Measurements from ENCODE around the gene PSPC1. TPM values are rescaled to one million over a fixed set of nuclear protein-coding genes. Genes with fewer than 3 reads are reported as not detected.

Gene PSPC1
- total RNA-seq, 2 experiments from 2014 or later = 61.8 to 62.2 TPM

DNA sequence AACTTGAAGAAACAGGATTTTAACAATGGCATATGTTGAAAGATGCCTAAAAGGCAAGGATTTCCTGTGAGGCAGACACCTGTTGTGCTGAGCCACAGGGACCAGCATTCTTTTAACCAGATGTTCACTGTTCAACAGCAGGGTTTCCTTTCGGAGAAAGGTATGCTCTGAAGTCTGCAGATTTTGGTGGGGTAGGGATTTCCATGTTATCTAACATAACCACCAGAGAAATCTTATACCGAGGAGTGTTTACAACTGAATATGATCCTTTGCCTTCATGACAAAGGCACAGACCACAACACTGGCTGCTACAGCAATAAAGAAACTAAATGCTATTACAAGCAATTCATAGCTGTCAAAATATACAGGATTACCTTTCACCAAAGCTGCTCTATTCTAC, 101.2 kb downstream of the PSPC1 start:
- TF ChIP-seq, protein P1, sequence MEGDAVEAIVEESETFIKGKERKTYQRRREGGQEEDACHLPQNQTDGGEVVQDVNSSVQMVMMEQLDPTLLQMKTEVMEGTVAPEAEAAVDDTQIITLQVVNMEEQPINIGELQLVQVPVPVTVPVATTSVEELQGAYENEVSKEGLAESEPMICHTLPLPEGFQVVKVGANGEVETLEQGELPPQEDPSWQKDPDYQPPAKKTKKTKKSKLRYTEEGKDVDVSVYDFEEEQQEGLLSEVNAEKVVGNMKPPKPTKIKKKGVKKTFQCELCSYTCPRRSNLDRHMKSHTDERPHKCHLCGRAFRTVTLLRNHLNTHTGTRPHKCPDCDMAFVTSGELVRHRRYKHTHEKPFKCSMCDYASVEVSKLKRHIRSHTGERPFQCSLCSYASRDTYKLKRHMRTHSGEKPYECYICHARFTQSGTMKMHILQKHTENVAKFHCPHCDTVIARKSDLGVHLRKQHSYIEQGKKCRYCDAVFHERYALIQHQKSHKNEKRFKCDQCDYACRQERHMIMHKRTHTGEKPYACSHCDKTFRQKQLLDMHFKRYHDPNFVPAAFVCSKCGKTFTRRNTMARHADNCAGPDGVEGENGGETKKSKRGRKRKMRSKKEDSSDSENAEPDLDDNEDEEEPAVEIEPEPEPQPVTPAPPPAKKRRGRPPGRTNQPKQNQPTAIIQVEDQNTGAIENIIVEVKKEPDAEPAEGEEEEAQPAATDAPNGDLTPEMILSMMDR (IDR thresholded peaks at IDR 0.05) = no peak
- no peak overlapping the region for H3K4me3 Mint-ChIP-seq
- peaks cover 15% of the 10 kb centered on the region for H3K36me3 Mint-ChIP-seq (ENCODE audit: low read depth)
- ATAC-seq (peak; percentile 76), DNase-seq (peak; percentile 13)
- intact Hi-C loops (cut with micrococcal nuclease) = loop anchor here (10.0 kb wide), 1 partner anchor 183 kb away; the partner anchor contains the start of gene ZMYM5
- H3K4me1 Mint-ChIP-seq (ENCODE audit: low read depth) = peaks cover 37% of the 10 kb centered on the region
- POLR2A ChIA-PET = interaction anchor here (0.7 kb wide), 1 partner anchor 182 kb away, joined by 3 read pairs; the partner anchor contains the start of gene ZMYM5
- peak overlapping the region; percentile 61 for H3K27ac Mint-ChIP-seq
- H3K9me3 Mint-ChIP-seq = no peaks in the 10 kb centered on the region
- CTCF ChIA-PET = no interaction called here
- H3K27me3 Mint-ChIP-seq = no peaks in the 10 kb centered on the region

DNA sequence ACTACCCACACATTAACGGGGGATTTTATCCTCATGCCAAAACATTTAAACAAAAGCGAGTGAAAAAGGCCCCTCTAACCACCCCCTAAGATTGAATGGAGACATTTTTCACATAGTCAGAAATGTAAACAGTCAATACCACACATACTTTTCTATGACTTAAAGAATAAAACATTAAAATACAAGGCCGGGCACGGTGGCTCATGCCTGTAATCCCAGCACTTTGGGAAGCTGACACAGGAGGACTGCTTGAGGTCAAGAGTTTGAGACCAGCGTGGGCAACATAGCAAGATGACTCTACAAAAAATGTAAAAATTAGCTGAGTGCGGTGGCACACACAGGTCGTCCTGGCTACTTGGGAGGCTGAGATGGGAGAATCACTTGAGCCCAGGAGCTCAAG, 102.0 kb downstream of the PSPC1 start:
- Mint-ChIP-seq H3K36me3 (ENCODE audit: low read depth) (peaks cover 15% of the 10 kb centered on the region), H3K9me3 (no peaks in the 10 kb centered on the region), H3K27ac (no peak overlapping the region), H3K27me3 (no peaks in the 10 kb centered on the region), H3K4me1 (ENCODE audit: low read depth) (peaks cover 38% of the 10 kb centered on the region), H3K4me3 (no peak overlapping the region)
- CTCF ChIA-PET = no interaction called here
- no peak for ATAC-seq
- DNase-seq = no peak
- POLR2A ChIA-PET = no interaction called here
- TF ChIP-seq, protein P1 (IDR thresholded peaks at IDR 0.05) = no peak
- intact Hi-C loops (cut with micrococcal nuclease) = loop anchor here (10.0 kb wide), 1 partner anchor 184 kb away; the partner anchor contains the start of gene ZMYM5

DNA sequence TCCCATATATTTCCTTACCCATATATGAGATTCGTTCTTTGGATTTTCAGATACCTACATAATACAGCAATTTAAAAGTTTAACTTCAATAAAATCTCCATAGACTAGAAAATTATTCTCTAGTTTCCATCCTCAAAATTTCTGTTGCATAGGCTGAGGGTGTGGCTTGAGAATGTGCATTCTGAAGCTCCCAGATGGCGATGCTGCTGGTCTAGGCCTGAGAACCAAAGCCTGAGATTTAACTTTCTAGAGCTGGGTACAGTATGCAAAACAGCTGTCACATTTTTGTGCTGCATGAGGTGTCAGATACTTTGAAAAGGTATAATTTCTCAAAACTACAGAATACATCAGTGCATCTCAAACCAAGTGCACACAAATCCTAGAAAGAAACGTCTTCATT, 106.6 kb downstream of the PSPC1 start:
- peaks cover 17% of the 10 kb centered on the region for H3K4me1 Mint-ChIP-seq (ENCODE audit: low read depth)
- H3K36me3 Mint-ChIP-seq (ENCODE audit: low read depth) = peaks cover 35% of the 10 kb centered on the region
- no peaks in the 10 kb centered on the region for H3K9me3 Mint-ChIP-seq
- POLR2A ChIA-PET = no interaction called here
- no peaks in the 10 kb centered on the region for H3K27me3 Mint-ChIP-seq
- intact Hi-C loops (cut with micrococcal nuclease) = no loop called here
- DNase-seq = no peak
- no peak overlapping the region for H3K4me3 Mint-ChIP-seq
- H3K27ac Mint-ChIP-seq = peak overlapping the region; percentile 76
- no peak for ATAC-seq
- CTCF ChIA-PET = no interaction called here
- TF ChIP-seq, protein P1 (IDR thresholded peaks at IDR 0.05) = no peak

DNA sequence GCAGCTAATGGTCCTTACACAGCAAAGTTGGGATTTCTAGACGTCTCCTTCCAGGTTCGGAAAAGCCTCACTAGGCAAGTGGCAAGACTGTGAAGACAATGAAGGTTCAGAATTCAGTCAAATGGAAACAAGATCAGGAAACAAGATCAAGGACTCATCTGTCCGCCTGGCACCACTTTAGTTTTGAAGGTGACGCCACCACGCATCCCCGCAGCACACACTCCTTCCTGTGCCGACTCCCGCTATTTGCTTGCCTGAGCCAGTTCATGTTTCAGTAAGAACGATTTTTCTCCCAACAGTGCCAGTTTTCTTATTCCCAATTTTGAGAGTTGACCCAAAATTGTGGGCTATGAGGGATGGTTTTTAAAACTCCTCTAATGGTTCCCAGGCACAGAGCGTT, 107.8 kb downstream of the PSPC1 start:
- TF ChIP-seq, protein P1 (IDR thresholded peaks at IDR 0.05) = no peak
- Mint-ChIP-seq H3K27ac (peak overlapping the region; percentile 36), H3K4me3 (no peak overlapping the region), H3K27me3 (no peaks in the 10 kb centered on the region), H3K36me3 (ENCODE audit: low read depth) (peaks cover 42% of the 10 kb centered on the region), H3K4me1 (ENCODE audit: low read depth) (peaks cover 14% of the 10 kb centered on the region), H3K9me3 (no peaks in the 10 kb centered on the region)
- CTCF ChIA-PET = interaction anchor here (1.1 kb wide), 1 partner anchor 87 kb away, joined by 3 read pairs; no protein-coding TSS in a partner anchor
- DNase-seq (no peak), ATAC-seq (no peak)
- intact Hi-C loops (cut with micrococcal nuclease) = no loop called here
- POLR2A ChIA-PET = interaction anchor here (0.7 kb wide), 1 partner anchor 8 kb away, joined by 4 read pairs; no protein-coding TSS in a partner anchor

DNA sequence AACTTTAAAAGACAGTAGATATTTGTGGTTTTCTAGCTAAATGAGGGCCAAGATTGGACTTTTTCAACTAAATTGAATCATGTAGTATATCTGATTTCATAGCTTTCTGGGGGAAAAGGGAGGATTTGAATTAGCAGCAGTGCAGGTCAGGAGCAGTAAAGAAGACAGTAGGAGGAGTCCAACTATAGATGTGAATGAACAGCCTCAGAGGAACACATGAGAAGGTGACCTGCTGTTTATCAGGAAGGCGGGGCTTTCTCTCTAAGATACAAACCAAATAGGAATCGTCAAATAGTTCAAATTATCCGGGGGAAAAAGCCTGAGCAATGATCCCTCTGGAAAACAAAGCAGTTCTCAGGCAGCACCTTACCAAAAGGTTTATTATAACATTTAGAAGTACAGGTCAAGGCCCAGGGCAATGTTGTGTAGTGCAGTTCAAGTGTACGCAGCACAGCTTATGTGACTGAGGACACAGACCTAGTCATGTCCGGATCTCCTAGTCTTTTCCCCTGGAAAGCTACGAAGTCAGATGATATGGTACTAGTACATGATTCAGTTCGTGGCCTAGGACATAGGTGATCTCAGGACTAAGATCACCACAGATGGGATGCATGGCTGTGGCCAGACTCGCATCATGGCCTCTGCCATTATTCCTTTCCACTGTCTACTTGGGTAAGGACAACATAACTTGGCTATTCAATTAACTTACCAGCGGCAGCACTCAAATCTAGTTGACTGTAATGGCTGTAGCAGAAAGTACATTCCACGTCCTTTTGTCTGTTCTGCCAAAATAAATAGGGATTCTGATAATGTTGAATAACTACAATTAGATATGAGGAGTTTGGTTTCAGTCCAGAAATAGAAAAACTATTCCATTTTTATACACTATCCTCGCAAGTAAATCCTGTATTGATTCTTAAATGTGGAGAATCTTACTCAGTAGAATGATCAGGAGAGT, 109.0 kb downstream of the PSPC1 start:
- Mint-ChIP-seq H3K27ac (peak overlapping the region; percentile 1), H3K4me1 (ENCODE audit: low read depth) (peaks cover 14% of the 10 kb centered on the region), H3K36me3 (ENCODE audit: low read depth) (peaks cover 47% of the 10 kb centered on the region), H3K4me3 (no peak overlapping the region), H3K9me3 (no peaks in the 10 kb centered on the region), H3K27me3 (no peaks in the 10 kb centered on the region)
- no peak for ATAC-seq
- no peak for DNase-seq
- intact Hi-C loops (cut with micrococcal nuclease) = no loop called here
- ChIA-PET POLR2A (interaction anchor here (0.7 kb wide), 1 partner anchor 9 kb away, joined by 4 read pairs; no protein-coding TSS in a partner anchor), CTCF (interaction anchor here (1.1 kb wide), 1 partner anchor 86 kb away, joined by 3 read pairs; no protein-coding TSS in a partner anchor)
- TF ChIP-seq, protein P1 (IDR thresholded peaks at IDR 0.05) = no peak
